ENCODE results near the gene PANK4.

PANK4 gene

GRCh38 chr1:2535455-2535854, 9.1 kb upstream of the PANK4 start:
- no peak overlapping the region for H3K4me3 ChIP-seq (ENCODE audit: severe bottlenecking)
- H3K27me3 ChIP-seq (ENCODE audit: insufficient read depth, poor library complexity, severe bottlenecking) = no peaks in the 10 kb centered on the region
- H3K27ac ChIP-seq (ENCODE audit: poor library complexity, severe bottlenecking) = peak overlapping the region; percentile 87
- peaks cover 55% of the 10 kb centered on the region for H3K4me1 ChIP-seq (ENCODE audit: insufficient read depth, poor library complexity, severe bottlenecking)
- TF ChIP-seq CTCF (IDR thresholded peaks at IDR 0.05; ENCODE audit: poor library complexity, severe bottlenecking) = peak; percentile 8
- no peaks in the 10 kb centered on the region for H3K9me3 ChIP-seq (ENCODE audit: severe bottlenecking)
- H3K36me3 ChIP-seq (ENCODE audit: low read depth) = no peaks in the 10 kb centered on the region
- ATAC-seq (ENCODE audit: low read depth) (no peak), DNase-seq (ENCODE audit: low spot score) (no peak)

- H3K36me3 ChIP-seq (ENCODE audit: low read depth) = no peaks in the 10 kb centered on the region
- no peaks in the 10 kb centered on the region for H3K9me3 ChIP-seq (ENCODE audit: severe bottlenecking)
- DNase-seq (ENCODE audit: low spot score) (peak; percentile 96), ATAC-seq (ENCODE audit: low read depth) (peak; percentile 85)
- no peak for TF ChIP-seq CTCF (IDR thresholded peaks at IDR 0.05; ENCODE audit: poor library complexity, severe bottlenecking)
- H3K4me1 ChIP-seq (ENCODE audit: insufficient read depth, poor library complexity, severe bottlenecking) = peaks cover 55% of the 10 kb centered on the region
- peak overlapping the region; percentile 87 for H3K27ac ChIP-seq (ENCODE audit: poor library complexity, severe bottlenecking)
- H3K27me3 ChIP-seq (ENCODE audit: insufficient read depth, poor library complexity, severe bottlenecking) = no peaks in the 10 kb centered on the region
- H3K4me3 ChIP-seq (ENCODE audit: severe bottlenecking) = no peak overlapping the region
These were observed 8.5 kb upstream of the PANK4 start for GRCh38 chr1:2534687-2535441.

GRCh38 chr1:2534315-2534686, 7.9 kb upstream of the PANK4 start:
- Histone ChIP-seq H3K9me3 (ENCODE audit: severe bottlenecking) (no peaks in the 10 kb centered on the region), H3K4me1 (ENCODE audit: insufficient read depth, poor library complexity, severe bottlenecking) (peaks cover 55% of the 10 kb centered on the region), H3K27ac (ENCODE audit: poor library complexity, severe bottlenecking) (peak overlapping the region; percentile 87), H3K27me3 (ENCODE audit: insufficient read depth, poor library complexity, severe bottlenecking) (no peaks in the 10 kb centered on the region), H3K4me3 (ENCODE audit: severe bottlenecking) (no peak overlapping the region), H3K36me3 (ENCODE audit: low read depth) (no peaks in the 10 kb centered on the region)
- TF ChIP-seq CTCF (IDR thresholded peaks at IDR 0.05; ENCODE audit: poor library complexity, severe bottlenecking) = no peak
- DNase-seq (ENCODE audit: low spot score) (no peak), ATAC-seq (ENCODE audit: low read depth) (no peak)

- Histone ChIP-seq H3K4me1 (ENCODE audit: insufficient read depth, poor library complexity, severe bottlenecking) (peaks cover 55% of the 10 kb centered on the region), H3K27ac (ENCODE audit: poor library complexity, severe bottlenecking) (peak overlapping the region; percentile 87), H3K9me3 (ENCODE audit: severe bottlenecking) (no peaks in the 10 kb centered on the region), H3K27me3 (ENCODE audit: insufficient read depth, poor library complexity, severe bottlenecking) (no peaks in the 10 kb centered on the region), H3K4me3 (ENCODE audit: severe bottlenecking) (no peak overlapping the region), H3K36me3 (ENCODE audit: low read depth) (no peaks in the 10 kb centered on the region)
- DNase-seq (ENCODE audit: low spot score) = no peak
- ATAC-seq (ENCODE audit: low read depth) = peak; percentile 48
- no peak for TF ChIP-seq CTCF (IDR thresholded peaks at IDR 0.05; ENCODE audit: poor library complexity, severe bottlenecking)
These were observed 7.0 kb upstream of the PANK4 start for GRCh38 chr1:2533365-2533764.

GRCh38 chr1:2532485-2533160, 6.2 kb upstream of the PANK4 start:
- DNase-seq (ENCODE audit: low spot score) (no peak), ATAC-seq (ENCODE audit: low read depth) (no peak)
- Histone ChIP-seq H3K27me3 (ENCODE audit: insufficient read depth, poor library complexity, severe bottlenecking) (no peaks in the 10 kb centered on the region), H3K4me1 (ENCODE audit: insufficient read depth, poor library complexity, severe bottlenecking) (peaks cover 53% of the 10 kb centered on the region), H3K36me3 (ENCODE audit: low read depth) (no peaks in the 10 kb centered on the region), H3K9me3 (ENCODE audit: severe bottlenecking) (no peaks in the 10 kb centered on the region), H3K4me3 (ENCODE audit: severe bottlenecking) (no peak overlapping the region), H3K27ac (ENCODE audit: poor library complexity, severe bottlenecking) (peak overlapping the region; percentile 87)
- TF ChIP-seq CTCF (IDR thresholded peaks at IDR 0.05; ENCODE audit: poor library complexity, severe bottlenecking) = no peak

Measured in RWPE2 (cell line).